KBM-7 (cell line): Measurements from ENCODE around the gene RAP1GAP2.

ENCODE experiments used
- DNase-seq: peaks from one replicate; pipeline ENCODE4 v3.0.0-alpha.2; 2015
- in situ Hi-C: fragments of 300-500 bp; cut with MboI; formaldehyde crosslinking; loops from 2 replicates; pipeline ENCODE4 v1.14.3; 2020; ENCODE audit warnings: low sequenced_read_pairs, low pct_unique_long_range_greater_than_20kb, mixed read lengths

Gene RAP1GAP2

DNA sequence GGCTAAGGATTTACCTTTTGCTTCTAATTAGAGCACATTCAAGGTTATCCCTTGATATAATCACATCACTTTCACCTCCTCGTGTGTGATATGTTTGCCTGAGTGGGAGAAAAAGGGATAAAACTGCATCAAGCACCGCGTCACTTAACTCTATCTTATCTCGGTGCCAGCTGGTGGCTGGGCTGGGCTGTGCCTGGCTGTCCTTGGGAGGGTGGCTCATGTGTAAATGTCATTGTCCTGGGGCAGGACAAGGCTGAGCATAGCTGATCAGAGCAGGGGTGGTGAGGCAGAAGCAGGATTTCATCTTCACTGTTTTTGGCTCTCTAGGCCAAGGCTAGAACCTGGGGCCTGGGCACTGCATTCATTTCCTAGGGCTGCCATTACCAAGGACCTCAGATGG lies 105.3 kb downstream of the RAP1GAP2 start:
- DNase-seq, result no peak
- in situ Hi-C loops, result no loop called here

DNA sequence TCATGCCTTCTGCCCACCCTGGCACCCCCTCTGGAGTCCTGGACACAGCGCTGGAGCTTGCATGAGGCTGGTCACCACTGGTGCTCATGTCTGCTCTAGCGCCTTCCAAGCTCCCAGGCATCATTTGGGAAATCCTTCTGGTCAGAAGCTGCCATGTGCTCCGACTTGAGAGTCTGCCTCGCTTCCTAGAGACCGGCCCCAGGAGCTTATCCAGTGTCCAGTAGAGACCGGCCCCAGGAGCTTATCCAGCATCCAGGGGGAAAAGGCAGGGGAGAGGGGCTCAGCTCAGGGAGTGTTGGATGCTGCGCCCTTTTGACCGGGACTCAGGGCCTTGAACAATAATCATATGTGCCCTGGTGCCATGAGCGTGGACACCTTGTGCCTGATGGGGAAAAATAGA lies 106.3 kb downstream of the RAP1GAP2 start:
- in situ Hi-C loops, result no loop called here
- DNase-seq, result no peak

DNA sequence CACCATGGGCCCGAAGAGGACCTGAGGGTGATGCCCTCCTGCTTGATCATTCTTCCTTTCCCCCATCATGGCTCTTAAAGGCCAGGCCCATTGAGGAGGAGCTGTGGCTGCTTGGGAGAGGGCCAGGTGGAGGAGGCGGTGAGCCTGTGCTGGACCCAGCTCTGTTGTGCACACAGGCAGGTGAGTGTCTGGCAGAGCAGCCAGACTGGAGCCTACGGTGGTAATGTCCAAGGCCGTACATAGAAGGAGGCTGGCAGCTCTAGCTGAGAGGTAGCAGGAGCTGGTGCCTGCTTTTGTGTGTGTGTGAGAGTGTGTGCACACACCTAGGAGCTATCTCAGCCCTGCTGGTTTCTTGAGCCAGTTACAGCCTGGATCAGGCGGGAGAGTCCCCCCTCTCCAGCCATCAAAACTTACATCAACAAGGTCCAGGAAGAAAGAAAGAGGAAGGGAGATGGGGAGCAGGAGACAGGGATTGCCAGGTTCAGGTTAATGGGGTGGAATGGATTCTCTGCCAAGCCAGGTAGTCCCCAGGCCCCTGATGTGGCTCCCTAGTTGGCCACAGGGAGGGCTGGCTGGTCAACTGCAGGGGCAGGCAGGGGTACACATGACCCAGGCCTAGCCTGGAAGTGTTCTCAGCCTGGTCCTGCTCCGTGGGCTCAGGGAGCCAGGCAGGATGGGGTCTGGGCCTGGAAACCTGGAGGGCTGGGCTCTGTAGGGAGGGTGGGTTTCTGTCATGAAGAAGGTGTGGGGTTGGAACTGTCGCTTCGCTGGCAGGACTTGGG lies 107.1 kb downstream of the RAP1GAP2 start:
- in situ Hi-C loops, result no loop called here
- DNase-seq, result no peak

DNA sequence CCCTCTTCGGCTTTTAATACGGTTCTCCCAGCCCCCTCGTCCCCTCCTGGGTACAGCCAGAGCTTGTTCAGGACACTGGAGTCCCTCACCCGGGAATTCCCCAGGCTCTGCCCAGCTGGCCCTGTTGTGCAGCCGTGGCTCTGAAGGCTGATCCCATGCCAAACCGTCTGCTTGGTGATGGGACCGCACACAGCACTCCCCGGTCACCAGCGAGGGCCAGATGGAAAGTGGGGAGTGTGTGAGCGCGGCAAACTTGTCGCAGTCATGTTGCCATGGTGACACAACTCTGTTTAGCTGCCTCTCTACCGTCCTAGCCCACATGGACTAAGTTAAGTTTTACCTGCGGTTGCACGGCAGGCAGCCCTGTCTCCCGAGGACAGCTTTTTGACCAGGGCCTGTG lies 107.9 kb downstream of the RAP1GAP2 start:
- in situ Hi-C loops, result no loop called here
- no peak for DNase-seq

DNA sequence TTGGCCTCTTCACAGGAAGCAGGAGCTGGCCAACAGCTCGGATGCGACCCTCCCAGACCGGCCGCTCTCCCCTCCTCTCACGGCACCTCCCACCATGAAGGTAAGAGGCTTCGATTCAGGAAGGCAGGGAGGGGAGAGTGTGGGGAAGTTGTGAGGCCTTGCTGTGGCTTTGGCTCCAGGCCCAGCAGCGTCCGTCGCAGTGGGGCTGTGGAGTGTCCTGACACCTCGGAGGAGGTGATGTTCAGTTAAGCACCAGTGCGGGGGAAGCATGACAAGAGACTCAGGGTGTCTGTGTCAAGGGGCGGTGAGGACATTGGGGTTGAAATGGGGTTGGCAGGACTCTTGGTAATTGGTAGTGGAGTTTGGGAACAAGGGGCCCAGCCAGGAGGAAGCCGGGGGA lies 109.0 kb downstream of the RAP1GAP2 start:
- DNase-seq, result peak; percentile 77
- in situ Hi-C loops, result no loop called here

DNA sequence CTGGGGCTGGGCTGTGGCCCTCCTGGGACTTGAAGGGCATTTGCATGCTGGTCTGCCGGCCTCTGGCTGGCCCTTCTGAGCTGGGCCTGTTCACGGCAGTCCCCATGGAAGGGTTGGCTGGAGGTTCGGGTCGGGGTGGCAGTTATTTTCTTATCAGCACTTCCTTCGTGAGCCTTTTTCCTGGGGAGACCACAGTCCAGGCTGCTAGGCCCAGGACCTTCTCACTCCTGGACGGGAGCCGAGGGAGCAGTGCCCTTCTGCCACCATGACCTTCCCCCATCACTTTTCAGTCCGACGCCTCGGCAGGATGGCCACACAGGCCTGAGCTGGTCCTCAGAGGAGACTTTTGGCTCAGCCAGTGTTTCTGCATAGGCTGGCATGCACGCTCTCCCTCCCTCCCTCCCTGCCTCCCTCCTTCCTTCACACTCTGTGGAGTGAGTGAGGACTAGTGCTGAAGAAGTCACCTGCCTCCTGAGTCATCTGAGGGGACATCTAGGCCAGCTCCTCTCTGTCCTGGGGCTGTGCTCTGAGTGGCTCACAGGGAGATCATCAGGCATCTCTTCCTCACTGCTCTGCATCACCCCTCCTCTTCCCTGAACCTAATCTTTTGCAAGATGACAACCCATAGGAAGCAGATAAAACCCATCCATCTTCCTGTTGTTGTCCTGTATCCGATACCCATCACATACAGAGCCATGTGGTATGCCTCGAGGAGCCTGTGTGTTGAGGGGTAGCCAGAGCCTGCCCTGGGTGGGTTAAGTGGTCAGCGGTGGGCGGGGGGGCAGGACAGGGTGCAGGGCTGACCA lies 109.7 kb downstream of the RAP1GAP2 start:
- no peak for DNase-seq
- in situ Hi-C loops, result no loop called here

DNA sequence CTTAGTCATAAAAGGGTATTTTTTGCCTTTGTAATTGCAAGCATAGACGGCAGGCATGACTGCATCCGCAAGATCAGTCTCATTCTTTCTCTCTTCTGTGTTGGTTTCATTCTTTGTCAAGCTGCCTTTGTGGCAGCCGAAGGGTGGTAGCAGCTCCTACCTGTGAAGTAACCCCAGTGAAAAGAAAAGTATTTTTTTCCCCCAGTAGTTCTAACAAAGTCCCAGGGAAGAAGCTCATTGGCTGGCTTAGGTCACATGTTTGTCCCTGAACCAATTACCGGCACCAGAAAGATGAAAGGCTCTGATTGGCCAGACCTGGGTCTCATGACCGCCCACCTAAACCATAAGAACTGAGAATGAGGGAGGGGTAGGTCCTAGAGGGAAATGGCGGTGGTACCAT lies 110.7 kb downstream of the RAP1GAP2 start:
- DNase-seq, result no peak
- in situ Hi-C loops, result no loop called here

DNA sequence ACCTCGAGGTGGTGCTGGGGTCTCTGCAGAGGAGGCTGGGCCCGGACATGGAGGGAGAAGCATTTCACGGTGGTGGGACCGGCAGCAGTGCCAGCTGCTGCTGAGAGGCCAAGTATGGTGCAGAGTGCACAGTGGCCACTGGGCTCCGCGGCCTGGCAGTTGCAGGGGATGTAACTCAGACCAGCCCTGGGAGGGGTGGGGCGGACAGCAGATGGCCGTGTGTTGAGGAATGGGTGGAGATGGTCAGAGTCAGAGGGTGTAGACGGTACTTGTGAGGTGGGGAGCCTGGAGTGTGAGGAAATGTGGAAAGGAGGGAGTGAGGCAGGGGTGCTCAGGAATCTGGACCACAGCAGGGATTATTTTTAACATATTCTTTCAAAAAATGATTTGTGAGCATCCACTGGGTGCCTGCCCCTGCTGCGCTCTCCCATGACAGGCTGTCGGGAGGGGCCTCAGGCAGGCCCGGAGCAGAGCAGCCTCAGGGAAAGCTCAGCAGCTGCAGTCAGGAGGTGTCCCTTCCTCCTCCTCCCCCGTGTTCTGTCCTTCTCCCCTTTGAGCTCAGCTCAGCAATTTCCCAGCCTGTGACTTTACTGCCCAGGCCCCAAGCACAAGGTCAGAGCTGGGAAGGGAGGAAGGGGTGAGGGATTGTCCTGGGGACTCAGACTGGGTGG lies 113.1 kb downstream of the RAP1GAP2 start:
- in situ Hi-C loops, result no loop called here
- DNase-seq, result no peak

DNA sequence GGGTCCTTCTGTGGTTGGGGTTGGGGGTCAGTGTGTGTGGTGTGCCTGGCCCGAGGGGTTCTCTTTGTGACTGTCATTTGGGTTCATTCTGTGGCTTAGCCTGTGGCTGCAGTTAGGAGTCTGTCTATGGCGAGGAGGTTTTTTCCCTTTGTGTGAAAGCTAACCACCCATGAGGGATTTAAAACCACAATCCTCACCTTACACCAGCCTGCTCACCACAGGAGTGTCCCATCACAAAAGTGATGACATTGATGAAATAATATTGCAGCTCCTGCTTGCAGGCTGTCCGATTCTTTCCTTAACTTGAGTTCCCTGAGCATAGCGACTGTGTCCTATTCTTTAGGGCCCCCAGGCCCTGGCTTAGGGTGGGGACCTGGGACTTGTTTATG lies 113.6 kb downstream of the RAP1GAP2 start:
- peak; percentile 53 for DNase-seq
- in situ Hi-C loops, result no loop called here

DNA sequence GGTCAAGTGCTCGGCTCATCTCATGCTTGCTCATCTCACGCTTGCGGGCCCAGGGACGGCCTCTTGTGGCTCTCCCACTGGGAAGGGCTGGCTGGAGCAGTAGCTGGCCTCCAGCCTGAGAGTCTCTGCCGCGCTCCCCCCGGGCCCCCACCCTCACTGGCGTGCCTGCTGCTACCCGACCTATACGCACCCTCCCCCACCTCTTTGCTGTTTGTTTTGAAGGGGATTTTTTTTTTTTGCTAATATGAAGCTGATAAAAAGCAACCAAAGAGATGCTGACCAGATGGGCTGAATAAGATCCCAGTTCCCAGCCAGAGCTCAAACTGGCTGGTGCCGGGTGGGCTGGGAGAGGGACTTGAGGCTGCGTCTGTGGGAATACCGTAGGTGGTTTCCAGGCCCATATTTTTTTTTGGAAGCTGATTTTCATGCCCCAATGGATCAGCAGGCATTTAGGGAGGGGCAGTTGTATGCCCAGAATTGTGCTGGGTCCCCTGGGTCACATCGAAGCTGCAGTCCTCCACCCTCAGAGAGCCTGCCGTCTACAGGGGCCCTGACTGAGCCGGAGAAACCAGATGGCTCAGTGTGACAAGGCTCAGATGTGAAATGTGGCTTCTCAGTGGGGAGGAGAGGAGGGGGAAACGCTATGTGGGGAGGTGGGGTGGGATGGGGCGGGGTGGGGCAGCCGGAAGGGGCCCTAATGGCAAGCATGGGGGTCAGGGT lies 115.0 kb downstream of the RAP1GAP2 start:
- DNase-seq, result no peak
- in situ Hi-C loops, result no loop called here

DNA sequence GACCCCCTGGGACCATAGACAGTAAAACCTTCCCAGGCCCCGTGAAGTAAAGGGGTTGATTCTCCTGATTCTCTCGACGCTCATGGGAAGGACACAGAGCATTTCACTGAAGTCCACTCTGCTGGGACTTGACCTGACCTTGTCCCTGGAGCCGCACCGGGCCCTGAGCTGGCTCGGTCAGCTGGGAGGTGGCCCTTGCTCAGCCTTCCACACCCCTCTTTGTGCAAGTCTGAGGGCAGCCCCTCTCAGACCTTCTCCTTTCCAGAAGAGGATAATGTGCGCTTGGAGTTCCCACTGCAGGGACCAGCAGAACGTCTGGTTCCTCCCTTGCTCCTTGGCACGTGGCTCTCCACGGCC lies 115.5 kb downstream of the RAP1GAP2 start:
- in situ Hi-C loops, result no loop called here
- DNase-seq, result no peak

DNA sequence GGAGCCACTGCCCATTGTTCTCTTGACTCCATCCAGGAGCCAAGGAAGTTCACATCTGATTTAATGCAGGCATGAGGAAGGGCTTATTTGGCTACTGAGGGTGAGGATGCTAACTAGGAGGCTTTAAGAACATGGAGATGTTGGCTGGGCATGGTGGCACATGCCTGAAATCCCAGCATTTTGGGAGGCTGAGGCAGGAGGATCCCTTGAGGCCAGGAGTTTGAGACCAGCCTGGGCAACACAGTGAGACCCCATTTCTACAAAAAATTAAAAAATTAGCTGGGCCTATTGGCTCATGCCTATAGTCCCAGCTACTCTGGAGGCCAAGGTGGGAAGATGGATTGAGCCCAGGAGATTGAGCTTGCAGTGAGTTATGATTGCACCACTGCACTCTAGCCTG lies 116.5 kb downstream of the RAP1GAP2 start:
- no peak for DNase-seq
- in situ Hi-C loops, result no loop called here

DNA sequence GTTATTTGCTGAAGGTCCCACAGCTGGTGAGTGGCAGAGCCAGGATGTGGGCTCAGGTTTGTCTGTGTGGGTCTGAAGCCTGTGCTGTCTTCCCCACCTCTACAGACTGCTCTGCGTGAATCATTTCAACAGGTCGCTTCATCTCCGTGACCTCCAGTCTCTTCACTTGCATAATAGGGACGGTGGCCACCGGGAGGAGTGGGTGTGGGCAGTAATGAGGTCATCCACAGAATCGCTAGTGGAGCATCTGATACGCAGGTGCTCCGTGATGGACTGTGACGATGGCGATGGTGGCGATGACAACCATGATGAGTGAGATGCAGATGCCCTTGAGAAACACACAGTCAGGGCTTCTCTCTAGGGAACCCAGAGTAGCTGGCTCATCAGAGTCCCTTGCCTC lies 120.2 kb downstream of the RAP1GAP2 start:
- no peak for DNase-seq
- in situ Hi-C loops, result no loop called here

DNA sequence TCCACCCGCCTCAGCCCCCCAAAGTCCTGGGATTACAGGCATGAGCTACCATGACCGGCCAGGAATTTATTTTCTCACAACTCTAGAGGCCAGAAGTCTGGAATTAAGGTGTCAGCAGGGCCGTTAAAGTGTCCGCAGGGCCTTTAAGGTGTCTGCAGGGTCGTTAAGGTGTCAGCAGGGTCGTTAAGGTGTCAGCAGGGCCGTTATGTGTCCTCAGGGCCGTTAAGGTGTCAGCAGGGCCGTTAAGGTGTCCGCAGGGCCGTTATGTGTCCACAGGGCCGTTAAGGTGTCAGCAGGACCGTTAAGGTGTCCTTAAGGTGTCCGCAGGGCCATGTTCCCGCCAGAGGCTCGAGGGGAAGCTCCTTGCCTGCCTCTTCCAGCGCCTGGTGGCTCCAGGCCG lies 125.2 kb downstream of the RAP1GAP2 start:
- in situ Hi-C loops, result no loop called here
- no peak for DNase-seq

DNA sequence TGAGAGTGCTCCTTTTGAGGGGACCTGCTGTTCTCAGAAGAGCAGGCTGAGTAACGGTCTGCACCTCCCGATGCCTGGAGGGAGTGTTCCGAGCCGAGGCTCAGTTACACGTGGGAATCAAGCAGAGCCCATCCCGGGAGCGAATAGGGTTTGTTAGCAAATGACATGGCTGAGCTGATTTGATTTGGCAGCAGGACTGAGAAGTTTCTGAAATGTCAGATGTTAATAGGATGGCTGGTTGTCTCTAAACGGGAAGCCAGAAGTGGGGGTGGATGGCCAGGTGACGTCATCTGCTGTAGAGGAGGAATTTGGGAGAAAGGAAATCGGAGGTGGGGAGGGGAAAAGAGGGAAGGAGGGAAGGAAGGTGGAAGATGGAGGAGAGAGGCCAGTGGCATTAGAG lies 128.0 kb downstream of the RAP1GAP2 start:
- in situ Hi-C loops, result no loop called here
- DNase-seq, result no peak

DNA sequence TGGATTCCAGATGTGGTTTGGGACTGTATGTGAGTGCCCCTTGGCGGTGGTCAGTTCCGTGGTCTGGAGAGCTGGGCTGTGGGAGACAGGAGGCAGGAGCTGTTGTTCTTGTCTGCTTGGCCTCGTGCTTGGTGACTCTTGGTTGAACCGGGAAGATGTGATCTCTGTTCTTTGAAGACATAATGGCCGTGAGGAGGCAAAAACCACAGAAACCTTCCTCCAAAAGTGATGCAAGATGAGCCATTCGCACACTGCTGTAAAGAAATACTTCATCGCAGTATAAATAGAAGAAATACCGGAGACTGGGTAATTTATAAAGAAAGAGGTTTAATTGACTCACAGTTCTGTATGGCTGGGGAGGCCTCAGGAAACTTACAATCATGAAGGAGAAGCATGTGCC lies 128.8 kb downstream of the RAP1GAP2 start:
- DNase-seq, result no peak
- in situ Hi-C loops, result no loop called here

DNA sequence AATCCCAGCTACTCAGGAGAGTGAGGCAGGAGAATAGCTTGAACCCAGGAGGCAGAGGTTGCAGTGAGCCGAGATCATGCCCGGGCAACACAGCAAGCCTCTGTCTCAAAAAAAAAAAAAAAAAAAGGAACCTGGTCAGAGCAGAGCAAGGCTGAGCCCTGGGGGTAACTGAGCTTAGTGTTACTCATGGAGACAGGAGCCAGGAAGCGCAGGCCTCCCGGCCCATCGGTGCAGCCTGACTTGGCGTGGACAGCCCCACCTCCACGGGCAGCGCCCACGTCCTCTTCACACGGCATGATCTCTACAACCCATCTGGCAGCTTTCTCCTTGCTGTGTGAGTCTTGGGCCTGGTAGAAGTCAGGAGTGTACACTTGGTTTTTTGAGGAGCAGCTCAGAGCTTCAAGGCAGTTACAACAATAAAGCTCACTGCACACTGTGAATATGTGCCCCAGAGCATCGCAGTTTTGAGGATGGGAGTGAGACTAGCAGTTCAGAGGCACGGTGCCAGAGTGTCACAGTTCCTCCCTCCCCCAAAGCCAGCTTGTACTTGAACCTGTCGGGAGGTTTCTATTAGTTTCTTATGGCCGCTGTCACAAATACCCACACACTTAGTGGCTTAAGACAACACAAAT lies 129.9 kb downstream of the RAP1GAP2 start:
- in situ Hi-C loops, result no loop called here

DNA sequence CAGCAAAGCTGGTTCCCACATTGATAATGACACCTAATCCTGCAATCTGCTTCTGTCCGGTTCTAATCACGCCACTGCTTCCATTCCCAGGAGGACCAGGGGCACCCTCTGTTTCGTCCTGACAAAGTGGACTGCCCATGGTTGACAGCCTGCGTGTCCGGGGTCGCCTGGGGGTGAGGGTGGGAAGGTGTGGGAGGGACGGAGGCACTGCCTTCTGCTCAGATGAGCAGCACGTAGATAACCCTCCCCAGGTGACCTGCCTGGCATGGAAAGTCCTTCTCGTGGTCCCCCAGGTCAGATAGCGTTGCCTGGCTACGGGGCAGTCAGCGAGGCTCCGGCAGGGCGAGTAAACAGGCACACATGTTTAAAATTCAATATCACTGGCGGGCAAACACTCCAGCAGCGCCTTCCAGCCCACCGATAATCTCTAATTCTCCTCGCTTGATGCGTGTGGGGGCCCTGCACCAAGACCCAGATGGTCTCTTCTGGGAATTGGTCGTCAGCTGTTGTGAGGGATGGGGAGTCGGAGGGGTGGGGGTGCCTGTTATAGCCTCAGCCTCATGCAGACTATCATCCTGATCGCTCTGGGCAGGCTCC lies 132.2 kb downstream of the RAP1GAP2 start:
- DNase-seq, result no peak
- in situ Hi-C loops, result no loop called here

More for the DNA sequence above, 129.9 kb downstream of the RAP1GAP2 start:
- peak; percentile 94 for DNase-seq
